SH-SY5Y (cell line): ENCODE measurements around the gene PDE11A.

ENCODE experiments used
- GATA2 ChIP-seq: IDR thresholded peaks from 2 replicates; pipeline ENCODE4 v1.6.1; 2011; ENCODE audit warnings: mild to moderate bottlenecking, low read depth, low read length
- GATA3 ChIP-seq: IDR thresholded peaks from 2 replicates; pipeline ENCODE4 v1.6.1; 2011; ENCODE audit warnings: low read depth, mild to moderate bottlenecking, low read length, moderate library complexity

- TF ChIP-seq GATA3, result peak; percentile 90
- TF ChIP-seq GATA2, result peak; percentile 99
Observed at GRCh38 chr2:178112202-178113152, 39.9 kb upstream of the PDE11A start, which contains the start of gene RBM45.
